Left ventricle myocardium inferior (tissue), 1 donor: ENCODE data around the gene NOP58. TPM values are rescaled to one million over a fixed set of nuclear protein-coding genes. Genes with fewer than 3 reads are reported as not detected.

ENCODE experiments used
- DNase-seq: peaks from one replicate; pipeline ENCODE4 v3.0.0-alpha.2; 2020
- H3K27ac ChIP-seq: fragments of 200-600 bp; replicated peaks from 2 replicates; pipeline ENCODE4 v1.8.0; 2021
- H3K27me3 ChIP-seq: fragments of 200-600 bp; 2 replicates; pipeline ENCODE4 v1.8.0; 2021; ENCODE audit warnings: low read depth
- H3K36me3 ChIP-seq: fragments of 200-600 bp; 2 replicates; pipeline ENCODE4 v1.8.0; 2021
- H3K4me1 ChIP-seq: fragments of 200-600 bp; 2 replicates; pipeline ENCODE4 v1.8.0; 2021
- H3K4me3 ChIP-seq: fragments of 200-600 bp; 2 replicates; pipeline ENCODE4 v1.8.0; 2021; ENCODE audit warnings: mild to moderate bottlenecking, moderate library complexity
- H3K9me3 ChIP-seq: fragments of 200-600 bp; replicated peaks from 2 replicates; pipeline ENCODE4 v1.8.0; 2021
- intact Hi-C: fragments of 100-400 bp; cut with micrococcal nuclease; formaldehyde crosslinking; loops from one replicate; pipeline ENCODE4 v1.11.0; 2022
- total RNA-seq: library from RNA; stranded (reverse); fragmentation: NEBNext Ultra II Directional; extraction: Animal tissue kit (Norgen Biotek cat#: 25700); gene quantifications from one replicate; pipeline ENCODE4 v1.2.1, GENCODE V29; 2021
- TF ChIP-seq, protein P1 (sequence below): fragments of 200-600 bp; IDR thresholded peaks from 2 replicates; pipeline ENCODE4 v1.8.0; 2021; ENCODE audit warnings: antibody characterized with exemption, mild to moderate bottlenecking, borderline replicate concordance
- donor health status: DM: no; HTN: yes; CAD: no; lungs with severe emphysema.

The NOP58 gene
- total RNA-seq, 1 donor from 2014 or later = 21.4 TPM

DNA sequence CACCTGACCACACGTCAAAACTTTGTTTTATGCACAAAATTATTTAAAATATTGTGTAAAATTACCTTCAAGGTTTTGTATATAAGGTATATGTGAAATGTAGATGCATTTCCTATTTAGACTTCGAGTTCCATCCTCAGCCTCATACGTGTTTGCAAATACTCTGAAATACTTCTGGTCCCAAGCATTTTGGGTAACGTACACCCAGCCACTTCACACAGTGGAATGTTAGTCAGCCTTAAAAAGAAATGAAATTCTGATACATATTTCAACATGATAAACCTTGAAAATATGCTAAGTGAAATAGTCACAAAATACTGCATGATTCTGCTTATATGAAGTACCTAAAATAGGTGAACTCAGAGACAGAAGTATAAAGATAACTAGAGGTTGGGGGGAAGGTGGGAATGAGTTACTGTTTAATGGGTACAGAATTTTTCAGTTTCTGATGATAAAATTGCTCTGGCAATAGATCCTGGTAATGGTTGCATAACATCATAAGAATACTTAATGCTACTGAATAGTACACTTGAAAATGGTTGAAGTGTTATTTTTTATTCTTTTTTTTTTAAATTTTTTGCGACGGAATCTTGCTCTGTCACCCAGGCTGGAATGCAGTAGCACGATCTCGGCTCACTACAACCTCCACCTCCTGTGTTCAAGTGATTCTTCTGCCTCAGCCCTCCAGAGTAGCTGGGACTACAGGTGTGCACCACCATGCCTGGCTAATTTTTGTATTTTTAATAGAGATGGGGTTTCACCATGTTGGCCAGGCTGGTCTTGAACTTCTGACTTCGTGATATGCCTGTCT, 24.0 kb downstream of the NOP58 start:
- Histone ChIP-seq H3K27me3 (no peaks in the 10 kb centered on the region), H3K4me3 (no peak overlapping the region), H3K4me1 (no peaks in the 10 kb centered on the region), H3K36me3 (peaks cover 99% of the 10 kb centered on the region), H3K27ac (no peak overlapping the region), H3K9me3 (no peaks in the 10 kb centered on the region)
- TF ChIP-seq, protein P1, sequence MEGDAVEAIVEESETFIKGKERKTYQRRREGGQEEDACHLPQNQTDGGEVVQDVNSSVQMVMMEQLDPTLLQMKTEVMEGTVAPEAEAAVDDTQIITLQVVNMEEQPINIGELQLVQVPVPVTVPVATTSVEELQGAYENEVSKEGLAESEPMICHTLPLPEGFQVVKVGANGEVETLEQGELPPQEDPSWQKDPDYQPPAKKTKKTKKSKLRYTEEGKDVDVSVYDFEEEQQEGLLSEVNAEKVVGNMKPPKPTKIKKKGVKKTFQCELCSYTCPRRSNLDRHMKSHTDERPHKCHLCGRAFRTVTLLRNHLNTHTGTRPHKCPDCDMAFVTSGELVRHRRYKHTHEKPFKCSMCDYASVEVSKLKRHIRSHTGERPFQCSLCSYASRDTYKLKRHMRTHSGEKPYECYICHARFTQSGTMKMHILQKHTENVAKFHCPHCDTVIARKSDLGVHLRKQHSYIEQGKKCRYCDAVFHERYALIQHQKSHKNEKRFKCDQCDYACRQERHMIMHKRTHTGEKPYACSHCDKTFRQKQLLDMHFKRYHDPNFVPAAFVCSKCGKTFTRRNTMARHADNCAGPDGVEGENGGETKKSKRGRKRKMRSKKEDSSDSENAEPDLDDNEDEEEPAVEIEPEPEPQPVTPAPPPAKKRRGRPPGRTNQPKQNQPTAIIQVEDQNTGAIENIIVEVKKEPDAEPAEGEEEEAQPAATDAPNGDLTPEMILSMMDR = no peak
- DNase-seq = no peak
- intact Hi-C loops = loop anchor here (10.0 kb wide), 1 partner anchor 85 kb away; the partner anchor contains the start of gene BMPR2

DNA sequence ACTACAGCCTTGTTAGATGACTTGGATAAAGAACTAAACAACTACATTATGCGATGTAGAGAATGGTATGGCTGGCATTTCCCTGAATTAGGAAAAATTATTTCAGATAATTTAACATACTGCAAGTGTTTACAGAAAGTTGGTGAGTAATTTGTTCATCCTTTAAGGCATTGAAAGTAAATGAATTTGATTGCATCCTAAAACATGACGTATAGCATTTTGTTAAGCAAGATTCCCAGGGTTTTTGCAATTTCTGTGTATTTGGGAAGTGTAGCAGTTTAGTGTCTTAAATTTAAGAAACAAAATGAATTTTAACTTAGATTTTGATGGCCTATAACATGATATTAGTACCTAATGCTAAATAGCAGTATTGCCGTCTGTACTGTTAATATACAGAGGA, 24.8 kb downstream of the NOP58 start:
- TF ChIP-seq, protein P1 = no peak
- Histone ChIP-seq H3K36me3 (peaks cover 99% of the 10 kb centered on the region), H3K4me3 (no peak overlapping the region), H3K27me3 (no peaks in the 10 kb centered on the region), H3K27ac (no peak overlapping the region), H3K4me1 (no peaks in the 10 kb centered on the region), H3K9me3 (no peaks in the 10 kb centered on the region)
- intact Hi-C loops = no loop called here
- no peak for DNase-seq

DNA sequence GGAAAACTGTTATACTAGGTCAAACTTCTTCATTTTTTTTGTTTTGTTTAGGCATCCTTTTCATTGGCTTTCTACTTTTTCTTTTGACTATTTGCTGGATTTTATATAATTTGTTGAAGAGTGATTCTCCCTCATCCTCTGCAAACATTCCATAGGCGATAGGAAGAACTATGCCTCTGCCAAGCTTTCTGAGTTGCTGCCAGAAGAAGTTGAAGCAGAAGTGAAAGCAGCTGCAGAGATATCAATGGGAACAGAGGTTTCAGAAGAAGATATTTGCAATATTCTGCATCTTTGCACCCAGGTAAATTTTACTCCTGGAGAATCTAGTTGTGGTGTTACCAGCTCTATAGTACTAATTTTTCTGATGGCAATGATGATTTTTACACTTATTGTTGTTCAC, 25.4 kb downstream of the NOP58 start:
- no peak overlapping the region for H3K27ac ChIP-seq
- TF ChIP-seq, protein P1 = no peak
- intact Hi-C loops = no loop called here
- no peaks in the 10 kb centered on the region for H3K27me3 ChIP-seq
- no peak for DNase-seq
- H3K36me3 ChIP-seq = peaks cover 99% of the 10 kb centered on the region
- no peaks in the 10 kb centered on the region for H3K9me3 ChIP-seq
- H3K4me3 ChIP-seq = no peak overlapping the region
- no peaks in the 10 kb centered on the region for H3K4me1 ChIP-seq

DNA sequence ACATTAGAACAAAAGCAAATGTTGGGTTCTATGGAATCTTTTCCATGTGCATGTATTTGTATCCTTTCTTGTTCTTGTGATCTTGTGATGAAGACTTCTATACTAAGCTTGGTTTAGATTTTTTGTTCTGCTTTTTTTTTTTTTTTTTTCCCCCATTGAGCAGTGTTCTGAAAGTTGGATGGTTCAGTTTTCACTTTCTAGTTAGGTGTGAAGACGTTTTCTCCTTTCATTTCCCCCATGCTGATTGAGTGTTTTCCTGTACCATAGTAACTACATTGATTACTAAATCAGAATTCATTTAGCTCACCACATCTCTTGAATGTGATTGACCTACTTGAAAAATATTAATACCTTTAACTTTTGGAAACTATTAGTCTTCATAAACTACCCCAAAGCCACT, 34.1 kb downstream of the NOP58 start:
- intact Hi-C loops = no loop called here
- Histone ChIP-seq H3K4me3 (no peak overlapping the region), H3K27ac (no peak overlapping the region), H3K9me3 (no peaks in the 10 kb centered on the region), H3K4me1 (no peaks in the 10 kb centered on the region), H3K36me3 (peaks cover 90% of the 10 kb centered on the region), H3K27me3 (no peaks in the 10 kb centered on the region)
- TF ChIP-seq, protein P1 = no peak
- no peak for DNase-seq

DNA sequence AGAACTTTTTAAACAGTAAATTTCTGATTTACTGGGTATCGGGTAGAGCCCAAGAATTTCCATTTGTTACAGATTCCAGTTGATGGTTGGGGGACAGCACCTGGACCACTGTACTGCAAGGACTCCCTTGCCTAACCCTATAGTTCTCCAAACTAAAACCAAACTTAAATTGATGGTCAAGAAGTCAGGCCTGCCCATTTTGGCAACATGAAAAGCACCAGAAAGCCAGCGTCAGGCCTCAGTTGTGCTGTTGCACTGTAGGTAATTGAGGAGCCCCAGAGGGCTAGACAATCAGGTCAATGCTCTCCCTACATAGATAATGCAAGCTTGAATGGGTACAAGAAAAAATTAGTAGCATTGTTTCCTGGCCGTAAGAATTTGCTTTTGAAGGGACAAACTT, 40.5 kb downstream of the NOP58 start:
- Histone ChIP-seq H3K27me3 (no peaks in the 10 kb centered on the region), H3K9me3 (no peaks in the 10 kb centered on the region), H3K36me3 (peaks cover 63% of the 10 kb centered on the region), H3K4me1 (no peaks in the 10 kb centered on the region), H3K27ac (no peak overlapping the region), H3K4me3 (no peak overlapping the region)
- intact Hi-C loops = no loop called here
- no peak for DNase-seq
- TF ChIP-seq, protein P1 = no peak
